Endothelial cell of umbilical vein (primary cell): ENCODE results near the gene CHMP4B. TPM values are rescaled to one million over a fixed set of nuclear protein-coding genes. Genes with fewer than 3 reads are reported as not detected.

Experiments
- BruUV-seq: library from RNA; stranded (reverse); fragments of 400-500 nt; replicated peaks from 2 replicates; lab custom pipeline; 2021; lab: Mats Ljungman, UMichigan
- CTCF ChIA-PET: fragments of 300-600, 350-600 bp; sonication (Branson Sonifier 250); formaldehyde crosslinking; loops from one replicate; lab custom pipeline; 2021; ENCODE audit warnings: antibody characterized with exemption, inconsistent platforms; lab: Charles Lee
- POLR2A ChIA-PET: fragments of 300-600, 350-600 bp; sonication (Branson Sonifier 250); formaldehyde crosslinking; loops from one replicate; lab custom pipeline; 2021; ENCODE audit warnings: antibody characterized with exemption, inconsistent platforms; lab: Charles Lee
- DNase-seq: peaks from one replicate; pipeline ENCODE4 v3.0.0-alpha.2; 2011; ENCODE audit warnings: low read depth, low spot score
- FAIRE-seq: peaks from 2 replicates; lab custom pipeline; 2011; peaks lifted over from hg19 to GRCh38; lab: Jason Lieb, UNC
- H2AFZ ChIP-seq: 2 replicates; pipeline ENCODE4 v1.6.0; 2012; ENCODE audit warnings: low read depth, low read length, control low read depth, inconsistent platforms
- H3K27ac ChIP-seq: 2 replicates; pipeline ENCODE4 v1.5.1; 2011; ENCODE audit warnings: low read depth, mild to moderate bottlenecking, control low read depth, low read length, moderate library complexity; ENCODE audit not compliant: insufficient read depth
- H3K27me3 ChIP-seq, 2 experiments: 2 replicates each; pipeline versions ENCODE4 v1.6.0 to v1.6.1; 2011; ENCODE audit warnings: low read length in 2 of 2, mixed read lengths in 1 of 2; ENCODE audit not compliant: control insufficient read depth in 2 of 2, insufficient read depth in 2 of 2
- H3K36me3 ChIP-seq, 2 experiments: 2 replicates in 1 of 2; 3 replicates in 1 of 2; pipeline ENCODE4 v1.5.1; 2011; ENCODE audit warnings: low read length in 2 of 2, mild to moderate bottlenecking in 1 of 2, moderate library complexity in 1 of 2; ENCODE audit not compliant: control insufficient read depth in 2 of 2, insufficient read depth in 2 of 2; ENCODE audit errors: extremely low read depth in 1 of 2
- H3K4me1 ChIP-seq: 3 replicates; pipeline ENCODE4 v1.5.1; 2011; ENCODE audit warnings: mild to moderate bottlenecking, low read length; ENCODE audit not compliant: control insufficient read depth, insufficient read depth; ENCODE audit errors: extremely low read depth
- H3K4me2 ChIP-seq: 2 replicates; pipeline ENCODE4 v1.6.1; 2011; ENCODE audit warnings: low read length, control low read depth, mixed read lengths; ENCODE audit not compliant: insufficient read depth
- H3K4me3 ChIP-seq, 3 experiments: fragments of 200-600 bp in 1 of 3; sonication (generic), shearing (Covaris generic) in 1 of 3; replicated peaks in 1 of 3; 2 replicates each; pipeline ENCODE4 v1.5.1; 2011 to 2016; ENCODE audit warnings: control low read depth in 3 of 3, low read length in 3 of 3, mild to moderate bottlenecking in 2 of 3, inconsistent platforms in 1 of 3, low read depth in 1 of 3, moderate library complexity in 1 of 3; ENCODE audit not compliant: insufficient read depth in 1 of 3
- H3K79me2 ChIP-seq: 2 replicates; pipeline ENCODE4 v1.6.0; 2012; ENCODE audit warnings: low read length, inconsistent platforms; ENCODE audit not compliant: control insufficient read depth, insufficient read depth
- H3K9ac ChIP-seq: replicated peaks from 2 replicates; pipeline ENCODE3; 2011; ENCODE audit warnings: low read length, control low read depth; ENCODE audit not compliant: insufficient read depth; ENCODE audit errors: extremely low read depth
- H3K9me1 ChIP-seq: replicated peaks from 3 replicates; pipeline ENCODE4 v1.6.0; 2011; ENCODE audit warnings: mild to moderate bottlenecking, low read length; ENCODE audit not compliant: control insufficient read depth, insufficient read depth; ENCODE audit errors: extremely low read depth
- H3K9me3 ChIP-seq: replicated peaks from 2 replicates; pipeline ENCODE4 v1.5.1; 2012; ENCODE audit warnings: low read length, inconsistent platforms; ENCODE audit not compliant: control insufficient read depth, insufficient read depth
- H4K20me1 ChIP-seq: replicated peaks from 2 replicates; pipeline ENCODE3; 2011; ENCODE audit warnings: mild to moderate bottlenecking, low read length; ENCODE audit not compliant: control insufficient read depth, insufficient read depth; ENCODE audit errors: extremely low read depth
- EZH2 ChIP-seq: IDR thresholded peaks from 2 replicates; pipeline ENCODE4 v1.6.1; 2012; ENCODE audit warnings: borderline replicate concordance, low read depth, mild to moderate bottlenecking, moderate library complexity, low read length, inconsistent platforms; ENCODE audit not compliant: severe bottlenecking
- FOS ChIP-seq: IDR thresholded peaks from 2 replicates; pipeline ENCODE4 v1.6.1; 2011; ENCODE audit warnings: mild to moderate bottlenecking, low read length, moderate library complexity, borderline replicate concordance; ENCODE audit not compliant: insufficient read depth
- GATA2 ChIP-seq: IDR thresholded peaks from 2 replicates; pipeline ENCODE4 v1.7.0; 2011; ENCODE audit warnings: low read depth, mild to moderate bottlenecking, moderate library complexity, mixed read lengths, low read length; ENCODE audit not compliant: insufficient read length, insufficient read depth
- JUN ChIP-seq: IDR thresholded peaks from 2 replicates; pipeline ENCODE4 v1.6.1; 2011; ENCODE audit warnings: borderline replicate concordance, low read depth; ENCODE audit not compliant: insufficient read length, insufficient read depth
- MYC ChIP-seq: IDR thresholded peaks from one replicate; pipeline ENCODE4 v1.6.1; 2011; ENCODE audit warnings: mild to moderate bottlenecking, low read depth, low read length
- POLR2A ChIP-seq: IDR thresholded peaks from 2 replicates; pipeline ENCODE4 v1.6.1; 2012; ENCODE audit warnings: low read depth, mild to moderate bottlenecking, control low read depth, low read length
- POLR2AphosphoS5 ChIP-seq: IDR thresholded peaks from 2 replicates; pipeline ENCODE4 v1.6.1; 2012; ENCODE audit warnings: low read depth, mild to moderate bottlenecking, control low read depth, low read length, moderate library complexity; ENCODE audit not compliant: insufficient read depth
- dilution Hi-C: fragments of 300-500 bp; cut with MboI; formaldehyde crosslinking; loops from one replicate; pipeline ENCODE4 v1.15.0; 2019; ENCODE audit warnings: low sequenced_read_pairs; ENCODE audit not compliant: extremely low pct_ligation_motif_present
- intact Hi-C: fragments of 100-400 bp; cut with micrococcal nuclease; formaldehyde crosslinking; loops from one replicate; pipeline ENCODE4 v1.10.0; 2022
- polyA plus RNA-seq, 4 experiments: library from polyadenylated mRNA; depleted of rRNA in 3 of 4; stranded (reverse) in 3 of 4; unstranded in 1 of 4; fragments of >200 nt; gene quantifications; 2 replicates each; pipeline versions ENCODE4 v1.2.1 to v1.2.3, GENCODE V29; 2011 to 2012; ENCODE audit warnings: missing spikeins in 1 of 4
- total RNA-seq: library from RNA; stranded (reverse); gene quantifications from 2 replicates; pipeline ENCODE4 v1.2.3, GENCODE V29; 2021
- TF ChIP-seq, protein P1 (sequence below): IDR thresholded peaks from 2 replicates; pipeline ENCODE4 v1.6.1; 2011; ENCODE audit not compliant: insufficient read depth, insufficient read length
- TF ChIP-seq, protein P2 (sequence below), 2 donors: IDR thresholded peaks; 1 replicate in 1 of 2; 2 replicates in 1 of 2; pipeline ENCODE4 v1.5.1; 2011; ENCODE audit warnings: low read length in 2 of 2, mild to moderate bottlenecking in 2 of 2, moderate library complexity in 2 of 2, control low read depth in 1 of 2, inconsistent platforms in 1 of 2, low read depth in 1 of 2; ENCODE audit not compliant: insufficient read depth in 1 of 2; ENCODE audit errors: extremely low read depth in 1 of 2

CHMP4B gene
- total and polyA plus RNA-seq, 2 donors (not counting 3 experiments of a cell fraction or from before 2014, with no cell fraction given): 64.7 to 112 TPM

DNA sequence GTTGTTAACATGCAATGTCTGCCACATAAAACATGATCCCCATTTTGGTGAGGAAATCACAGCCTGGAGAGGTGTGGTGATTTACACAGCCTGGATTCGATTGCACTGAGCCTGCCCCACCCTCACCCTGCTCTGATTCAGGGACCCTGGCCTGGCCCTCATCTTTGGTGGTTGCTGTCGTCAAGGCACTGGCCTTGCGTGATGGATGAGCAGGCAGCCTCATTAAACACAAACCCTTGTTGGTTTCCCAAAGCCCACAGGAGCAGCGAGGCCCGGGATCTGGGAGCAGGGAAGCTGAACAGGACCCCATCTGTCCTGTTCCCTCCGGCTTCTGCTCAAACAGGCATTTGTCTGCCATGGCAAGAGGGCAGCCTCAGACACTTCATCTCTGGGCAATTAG, 70.8 kb downstream of the CHMP4B start:
- Histone ChIP-seq H3K27ac (no peak overlapping the region), H3K79me2 (no peaks in the 10 kb centered on the region), H3K27me3 (no peaks in the 10 kb centered on the region), H3K9me1 (no peaks in the 10 kb centered on the region), H3K4me1 (no peaks in the 10 kb centered on the region), H3K4me3 (no peak overlapping the region), H3K4me2 (no peak overlapping the region), H3K9ac (no peak overlapping the region), H3K36me3 (no peaks in the 10 kb centered on the region), H2AFZ (no peak overlapping the region), H4K20me1 (no peaks in the 10 kb centered on the region), H3K9me3 (no peaks in the 10 kb centered on the region)
- no peak for DNase-seq
- intact Hi-C loops (no loop called here), dilution Hi-C loops (no loop called here)
- ChIA-PET CTCF (interaction anchor here (0.9 kb wide), 1 partner anchor 135 kb away, joined by 3 read pairs; no protein-coding TSS in a partner anchor), POLR2A (interaction anchor here (0.6 kb wide), 1 partner anchor 227 kb away, joined by 3 read pairs; no protein-coding TSS in a partner anchor)
- FAIRE-seq: no peak
- no peak for TF ChIP-seq JUN
- no peak for TF ChIP-seq FOS
- TF ChIP-seq GATA2: no peak
- no peak for TF ChIP-seq POLR2A
- TF ChIP-seq MYC: no peak
- TF ChIP-seq, protein P1, sequence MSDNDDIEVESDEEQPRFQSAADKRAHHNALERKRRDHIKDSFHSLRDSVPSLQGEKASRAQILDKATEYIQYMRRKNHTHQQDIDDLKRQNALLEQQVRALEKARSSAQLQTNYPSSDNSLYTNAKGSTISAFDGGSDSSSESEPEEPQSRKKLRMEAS: no peak
- no peak for TF ChIP-seq POLR2AphosphoS5
- no peak for TF ChIP-seq EZH2
- TF ChIP-seq, protein P2, sequence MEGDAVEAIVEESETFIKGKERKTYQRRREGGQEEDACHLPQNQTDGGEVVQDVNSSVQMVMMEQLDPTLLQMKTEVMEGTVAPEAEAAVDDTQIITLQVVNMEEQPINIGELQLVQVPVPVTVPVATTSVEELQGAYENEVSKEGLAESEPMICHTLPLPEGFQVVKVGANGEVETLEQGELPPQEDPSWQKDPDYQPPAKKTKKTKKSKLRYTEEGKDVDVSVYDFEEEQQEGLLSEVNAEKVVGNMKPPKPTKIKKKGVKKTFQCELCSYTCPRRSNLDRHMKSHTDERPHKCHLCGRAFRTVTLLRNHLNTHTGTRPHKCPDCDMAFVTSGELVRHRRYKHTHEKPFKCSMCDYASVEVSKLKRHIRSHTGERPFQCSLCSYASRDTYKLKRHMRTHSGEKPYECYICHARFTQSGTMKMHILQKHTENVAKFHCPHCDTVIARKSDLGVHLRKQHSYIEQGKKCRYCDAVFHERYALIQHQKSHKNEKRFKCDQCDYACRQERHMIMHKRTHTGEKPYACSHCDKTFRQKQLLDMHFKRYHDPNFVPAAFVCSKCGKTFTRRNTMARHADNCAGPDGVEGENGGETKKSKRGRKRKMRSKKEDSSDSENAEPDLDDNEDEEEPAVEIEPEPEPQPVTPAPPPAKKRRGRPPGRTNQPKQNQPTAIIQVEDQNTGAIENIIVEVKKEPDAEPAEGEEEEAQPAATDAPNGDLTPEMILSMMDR (IDR thresholded peaks at IDR 0.05; ENCODE audit: extremely low read depth in 1 of 2, insufficient read depth in 1 of 2, low read depth in 1 of 2, low read length in 2 of 2): no peak
- no TSS peak for BruUV-seq
